ENCODE data around the gene LEMD2.

DNA sequence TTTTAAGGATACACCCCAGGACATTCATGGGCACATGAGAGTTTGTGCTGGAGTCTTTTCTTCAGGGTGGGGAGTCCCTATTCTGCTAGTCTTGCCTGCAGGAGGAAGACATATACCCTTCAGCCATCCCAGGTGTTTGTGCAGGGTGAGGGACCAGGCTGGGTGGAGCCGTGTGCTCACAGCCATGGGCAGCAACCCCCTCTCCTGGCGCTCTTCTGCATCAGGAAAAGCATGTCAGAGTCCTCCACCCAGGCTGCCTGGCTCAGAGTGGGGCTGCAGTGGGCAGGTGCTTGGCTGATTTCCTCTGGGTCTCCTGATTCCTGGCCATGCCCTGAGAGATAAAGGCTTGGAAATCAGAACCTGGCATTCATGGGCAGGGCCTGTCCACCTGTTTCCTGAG lies 37.6 kb upstream of the LEMD2 start:
- TF ChIP-seq, protein P1, sequence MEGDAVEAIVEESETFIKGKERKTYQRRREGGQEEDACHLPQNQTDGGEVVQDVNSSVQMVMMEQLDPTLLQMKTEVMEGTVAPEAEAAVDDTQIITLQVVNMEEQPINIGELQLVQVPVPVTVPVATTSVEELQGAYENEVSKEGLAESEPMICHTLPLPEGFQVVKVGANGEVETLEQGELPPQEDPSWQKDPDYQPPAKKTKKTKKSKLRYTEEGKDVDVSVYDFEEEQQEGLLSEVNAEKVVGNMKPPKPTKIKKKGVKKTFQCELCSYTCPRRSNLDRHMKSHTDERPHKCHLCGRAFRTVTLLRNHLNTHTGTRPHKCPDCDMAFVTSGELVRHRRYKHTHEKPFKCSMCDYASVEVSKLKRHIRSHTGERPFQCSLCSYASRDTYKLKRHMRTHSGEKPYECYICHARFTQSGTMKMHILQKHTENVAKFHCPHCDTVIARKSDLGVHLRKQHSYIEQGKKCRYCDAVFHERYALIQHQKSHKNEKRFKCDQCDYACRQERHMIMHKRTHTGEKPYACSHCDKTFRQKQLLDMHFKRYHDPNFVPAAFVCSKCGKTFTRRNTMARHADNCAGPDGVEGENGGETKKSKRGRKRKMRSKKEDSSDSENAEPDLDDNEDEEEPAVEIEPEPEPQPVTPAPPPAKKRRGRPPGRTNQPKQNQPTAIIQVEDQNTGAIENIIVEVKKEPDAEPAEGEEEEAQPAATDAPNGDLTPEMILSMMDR (conservative IDR thresholded peaks at IDR 0.05; ENCODE audit: low read length), result peak; percentile 33
- TF ChIP-seq EZH2phosphoT487 (IDR thresholded peaks at IDR 0.05; ENCODE audit: borderline replicate concordance), result no peak
